ENCODE measurements around the gene AGTPBP1. TPM values are rescaled to one million over a fixed set of nuclear protein-coding genes. Genes with fewer than 3 reads are reported as not detected.

AGTPBP1 gene
- total and polyA plus RNA-seq, 12 donors = 9.7 to 87.1 (median 51.4) TPM

DNA sequence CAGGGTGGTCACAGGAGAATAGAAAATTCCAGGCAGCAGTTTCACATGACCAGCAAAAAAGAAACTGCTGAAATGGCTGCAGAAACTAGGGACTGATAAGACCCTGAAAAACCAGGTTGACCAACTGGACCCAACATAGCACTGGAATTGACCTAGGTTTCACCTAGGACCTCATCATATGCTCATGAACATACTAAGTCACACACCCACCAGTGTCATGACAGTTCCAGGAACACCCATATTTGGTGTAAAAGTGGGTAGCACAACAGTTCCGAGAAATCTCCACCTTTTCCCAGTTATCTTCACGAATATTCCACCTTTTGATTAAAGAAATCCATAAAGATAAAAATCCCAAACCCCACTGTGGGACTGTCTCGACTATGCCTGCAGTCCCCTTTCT, 182.2 kb downstream of the AGTPBP1 start:
- DNase-seq (no peak), ATAC-seq (no peak)
- 83 to 90% methylated on average over 3 of the region's 3 CpGs for WGBS, 2 donors
- no peak for TF ChIP-seq CTCF (IDR thresholded peaks at IDR 0.05)
- peaks cover 0 to 17% (median 0%) of the 10 kb centered on the region in 9 donors for H3K36me3 ChIP-seq
- no peak overlapping the region for H3K4me3 ChIP-seq
- H3K27ac ChIP-seq = no peak overlapping the region
- H3K9me3 ChIP-seq = no peaks in the 10 kb centered on the region
- H3K27me3 ChIP-seq = no peaks in the 10 kb centered on the region
- intact Hi-C loops (cut with DNase I) = no loop called here
- peaks cover 0 to 2% (median 0%) of the 10 kb centered on the region in 9 donors for H3K4me1 ChIP-seq

- 89 to 98% methylated on average over 1 of the region's 1 CpG for WGBS, 2 donors
- ATAC-seq = no peak
- H3K4me1 ChIP-seq = peaks cover 0 to 9% (median 0%) of the 10 kb centered on the region in 9 donors
- H3K27me3 ChIP-seq = no peaks in the 10 kb centered on the region
- H3K36me3 ChIP-seq = peaks cover 0 to 7% (median 0%) of the 10 kb centered on the region in 9 donors
- intact Hi-C loops (cut with DNase I) = no loop called here
- no peaks in the 10 kb centered on the region for H3K9me3 ChIP-seq
- no peak overlapping the region for H3K4me3 ChIP-seq
- H3K27ac ChIP-seq = no peak overlapping the region
- no peak for TF ChIP-seq CTCF (IDR thresholded peaks at IDR 0.05)
- no peak for DNase-seq
These were observed 187.4 kb downstream of the AGTPBP1 start for GRCh38 chr9:85554349-85554748.

- intact Hi-C loops (cut with DNase I) = no loop called here
- Histone ChIP-seq H3K4me3 (no peak overlapping the region), H3K27ac (no peak overlapping the region), H3K4me1 (peaks cover 0 to 9% (median 0%) of the 10 kb centered on the region in 9 donors), H3K27me3 (no peaks in the 10 kb centered on the region), H3K9me3 (no peaks in the 10 kb centered on the region), H3K36me3 (peaks cover 0 to 5% (median 0%) of the 10 kb centered on the region in 9 donors)
- TF ChIP-seq CTCF (IDR thresholded peaks at IDR 0.05) = no peak
- ATAC-seq (no peak), DNase-seq (no peak)
- WGBS, 2 donors = 97 to 98% methylated on average over 5 of the region's 5 CpGs
These were observed 188.3 kb downstream of the AGTPBP1 start for GRCh38 chr9:85553475-85553874.

DNA sequence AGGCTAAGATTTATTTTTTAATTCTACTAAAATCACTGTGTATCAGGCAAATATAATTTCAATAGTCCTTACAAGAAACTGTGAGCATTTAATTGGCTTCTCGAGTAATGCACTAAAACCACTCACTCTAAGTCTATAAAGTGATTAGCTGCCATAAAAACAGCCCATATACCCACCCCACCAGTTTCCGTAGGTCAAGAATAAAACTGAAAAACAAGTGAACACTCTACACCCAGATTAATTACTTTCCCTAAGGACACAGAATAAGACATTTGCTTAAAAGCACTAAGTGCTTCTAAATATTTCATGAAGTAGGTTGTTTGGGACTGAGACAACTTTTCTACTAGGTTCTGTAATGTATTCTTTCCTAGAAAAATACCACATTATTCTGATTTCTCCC, 194.2 kb downstream of the AGTPBP1 start:
- WGBS, 2 donors = 97 to 98% methylated on average over 2 of the region's 2 CpGs
- H3K4me1 ChIP-seq = no peaks in the 10 kb centered on the region
- no peak overlapping the region for H3K4me3 ChIP-seq
- no peaks in the 10 kb centered on the region for H3K27me3 ChIP-seq
- no peak for TF ChIP-seq CTCF (IDR thresholded peaks at IDR 0.05)
- intact Hi-C loops (cut with DNase I) = no loop called here
- DNase-seq = no peak
- H3K36me3 ChIP-seq = peaks cover 0 to 4% (median 0%) of the 10 kb centered on the region in 9 donors
- H3K27ac ChIP-seq = no peak overlapping the region
- no peaks in the 10 kb centered on the region for H3K9me3 ChIP-seq
- ATAC-seq = no peak
